NCI-H2227 (cell line): ENCODE data around the gene BBX.

Experiments
- DNase-seq: peaks from one replicate; lab custom pipeline; 2025; ENCODE audit not compliant: unreplicated experiment; lab: John Stamatoyannopoulos, UW

Gene BBX

GRCh38 chr3:107644631-107645030, 121.9 kb downstream of the BBX start:
- DNase-seq, result no peak

GRCh38 chr3:107650788-107651187, 128.0 kb downstream of the BBX start:
- no peak for DNase-seq

DNA sequence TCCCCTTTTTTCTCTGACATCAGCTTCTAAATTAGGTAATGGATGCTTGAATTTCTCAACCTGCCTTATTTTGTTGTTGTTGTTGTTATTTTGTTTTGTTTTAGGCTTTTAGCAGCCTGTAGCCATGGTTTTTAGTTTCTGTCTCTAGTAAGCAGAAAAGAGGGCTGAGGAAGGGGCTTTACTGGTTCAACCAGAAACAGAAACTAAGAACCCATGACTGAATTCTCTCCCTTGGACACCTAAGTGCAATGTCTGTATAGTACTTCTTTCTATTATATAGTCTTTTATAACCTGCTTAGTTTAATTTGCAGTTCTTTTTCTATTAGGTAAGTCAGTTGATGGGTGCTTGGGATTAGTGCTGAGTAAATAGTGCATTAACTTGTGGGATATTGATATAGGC, 129.0 kb downstream of the BBX start:
- DNase-seq, result no peak

- no peak for DNase-seq
These were observed 131.5 kb downstream of the BBX start for GRCh38 chr3:107654218-107654617.

DNA sequence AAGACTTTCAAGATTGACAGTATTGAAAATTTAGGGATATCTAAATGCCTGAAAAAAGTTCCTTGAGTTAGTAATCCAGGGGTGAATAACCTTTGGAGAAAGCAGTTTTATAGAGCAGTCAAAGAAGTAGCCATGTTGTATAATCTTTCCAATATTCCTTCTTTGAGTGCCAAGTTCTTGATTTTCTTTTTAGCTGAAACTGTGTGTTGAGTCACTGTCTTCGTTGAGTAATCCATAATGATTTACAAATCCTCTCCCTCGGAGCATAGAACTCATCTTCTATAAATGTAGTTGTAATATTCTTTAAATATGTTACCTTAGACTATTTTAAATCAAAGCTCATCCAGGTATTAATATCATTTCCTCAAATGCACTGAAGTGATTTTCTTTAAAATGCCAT, 135.2 kb downstream of the BBX start:
- no peak for DNase-seq

DNA sequence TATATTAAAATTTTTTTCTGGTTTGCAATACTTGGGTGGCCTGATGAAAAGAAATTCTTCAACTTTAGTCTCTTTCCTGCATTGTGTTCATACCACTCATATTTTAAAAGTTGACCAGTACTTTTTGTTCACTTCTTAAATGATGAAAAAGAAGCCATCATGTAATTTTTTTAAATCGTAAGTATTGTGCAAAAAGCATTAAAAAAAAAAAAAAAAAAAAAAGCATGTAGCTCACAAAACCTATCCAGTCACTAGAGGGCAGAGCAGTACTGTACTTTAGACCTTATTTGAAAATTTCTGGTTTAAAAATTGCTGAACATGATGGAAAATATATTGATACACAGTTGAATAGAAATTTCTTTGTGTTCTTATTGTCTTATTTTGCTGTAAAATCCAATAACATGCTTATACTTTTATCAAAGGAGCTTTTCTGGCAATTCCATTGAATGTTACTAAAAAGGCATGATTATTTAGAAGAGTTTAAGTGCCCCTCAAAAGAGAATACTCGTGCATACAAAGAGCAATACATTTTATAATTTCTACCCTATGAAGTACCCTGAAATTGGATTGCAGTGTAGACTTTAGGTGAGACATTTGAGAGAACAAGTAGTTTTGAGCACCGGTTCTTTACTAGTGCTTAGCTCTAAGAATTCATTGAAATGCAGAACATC, 137.7 kb downstream of the BBX start:
- DNase-seq, result peak; percentile 26

DNA sequence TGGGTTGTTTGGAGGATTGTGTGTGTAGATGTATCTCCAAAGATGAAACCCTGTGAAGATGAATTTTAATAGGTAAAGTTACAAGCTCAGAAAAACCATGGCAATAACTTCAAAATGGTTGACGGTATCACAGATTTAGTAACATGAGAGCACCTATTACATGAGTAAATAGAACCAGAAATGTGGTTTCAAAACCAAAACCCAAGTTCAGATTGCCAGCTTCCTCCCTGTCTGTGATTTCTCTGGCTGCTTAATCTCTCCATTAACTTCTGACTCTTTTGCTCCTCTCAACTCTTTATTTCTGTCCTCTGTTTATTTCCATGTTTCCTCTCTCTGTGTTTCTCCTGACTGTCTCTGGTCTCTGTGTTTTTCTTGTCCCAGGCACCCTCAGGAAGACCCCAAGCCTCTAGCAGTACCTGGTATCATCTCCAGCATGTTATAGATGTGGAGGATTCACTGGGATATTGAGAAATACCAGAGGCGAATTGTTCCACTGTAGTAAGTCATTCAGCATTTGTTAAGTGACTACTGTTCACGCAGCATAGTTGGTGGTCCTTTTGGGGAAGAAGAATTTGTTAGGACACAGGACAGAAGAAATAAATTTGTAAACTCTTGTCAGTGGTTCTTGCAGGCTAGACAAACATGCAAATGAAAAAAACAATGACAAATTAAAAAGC, 138.8 kb downstream of the BBX start:
- DNase-seq, result no peak

GRCh38 chr3:107662124-107662507, 139.4 kb downstream of the BBX start:
- no peak for DNase-seq

DNA sequence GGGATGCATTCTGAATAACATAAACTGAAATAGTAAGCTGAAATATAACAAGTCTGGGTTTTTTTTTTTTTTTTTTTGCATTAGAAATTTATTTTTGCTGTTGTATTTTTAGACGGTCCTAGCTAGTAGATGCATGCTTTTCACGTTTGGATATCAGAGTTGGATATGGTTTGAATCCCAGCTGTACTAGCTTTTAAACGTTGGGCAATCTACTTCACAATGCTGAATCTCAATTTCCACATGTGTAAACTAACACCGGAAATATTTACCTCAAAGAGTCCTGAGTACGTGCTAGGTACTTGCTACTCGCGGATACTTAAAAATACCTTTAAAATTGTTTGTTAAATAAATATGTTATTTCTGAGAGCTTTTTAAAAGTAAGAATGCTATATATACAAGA, 139.8 kb downstream of the BBX start:
- no peak for DNase-seq

DNA sequence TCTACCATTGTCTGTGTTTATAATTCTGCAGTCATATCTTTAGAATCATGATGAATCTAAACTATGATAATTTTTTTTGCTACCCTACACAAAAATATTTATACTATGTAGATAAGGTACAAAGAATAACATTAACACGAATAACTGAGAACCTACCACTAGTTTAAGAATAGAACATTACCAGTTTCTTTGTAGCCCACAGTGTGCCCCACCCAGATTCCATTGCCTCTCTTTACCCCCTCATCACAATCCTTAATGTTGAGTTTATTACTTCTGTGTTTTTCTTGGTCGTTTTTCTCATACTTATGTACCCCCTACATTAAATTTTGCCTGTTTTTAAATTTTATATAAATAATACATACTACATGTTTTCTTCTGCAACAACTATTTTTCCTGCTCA, 140.5 kb downstream of the BBX start:
- DNase-seq, result no peak

GRCh38 chr3:107664614-107665013, 141.9 kb downstream of the BBX start:
- DNase-seq, result no peak

DNA sequence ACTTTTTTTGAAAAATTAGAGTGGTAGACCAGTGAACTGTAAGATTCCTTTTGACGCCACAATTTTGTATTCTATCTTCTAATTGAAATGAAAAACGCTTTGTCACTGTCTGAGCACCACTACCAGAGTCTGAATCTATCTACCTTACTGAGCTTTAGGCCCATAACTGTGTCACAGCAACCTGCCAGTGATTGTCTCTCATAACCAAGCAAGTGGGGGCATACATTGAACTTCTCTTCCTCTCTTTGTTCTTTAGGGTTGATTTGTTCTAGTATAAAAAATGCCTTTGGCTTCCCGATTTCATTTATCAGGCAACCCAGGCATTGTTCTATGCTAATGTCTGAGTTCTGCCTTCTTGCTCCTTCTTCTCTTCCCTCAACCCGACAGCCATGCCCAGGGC, 142.6 kb downstream of the BBX start:
- no peak for DNase-seq

DNA sequence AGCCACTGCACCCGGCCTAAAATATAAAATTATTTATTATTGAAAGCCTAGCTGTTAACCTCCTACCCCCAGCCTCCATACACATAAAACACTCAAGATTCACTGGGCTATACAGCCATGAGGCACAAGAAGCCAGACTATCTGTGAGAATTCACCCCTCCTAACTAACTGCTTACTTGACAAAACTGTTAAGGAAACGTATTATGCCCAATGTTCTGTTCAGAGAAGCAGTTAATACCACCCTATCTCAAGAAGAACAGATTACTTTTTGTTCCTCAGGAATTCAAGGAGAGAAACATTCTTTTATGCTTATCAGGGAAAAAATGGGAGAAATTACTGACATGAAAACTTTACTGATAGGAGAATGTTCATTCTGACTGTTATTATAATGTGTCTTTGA, 144.1 kb downstream of the BBX start:
- no peak for DNase-seq

DNA sequence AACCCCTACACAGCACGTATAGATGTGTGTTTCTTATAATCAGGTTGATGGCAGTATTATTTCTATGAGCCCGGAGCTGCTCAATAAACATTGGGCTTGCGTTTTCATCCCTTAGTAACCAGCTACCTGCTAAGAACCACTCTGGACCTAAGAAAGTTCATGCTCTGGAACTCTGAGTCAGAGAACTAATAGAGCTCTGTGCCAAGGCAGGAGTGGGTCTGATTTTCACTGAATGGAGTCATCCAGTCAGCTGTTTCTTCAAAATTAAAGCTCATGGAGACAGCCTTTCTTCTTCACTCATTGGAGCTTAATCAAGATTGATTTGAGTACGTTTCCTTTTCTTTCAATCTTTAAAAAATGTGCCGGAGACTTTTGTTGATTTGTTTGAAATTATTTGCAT, 145.7 kb downstream of the BBX start:
- DNase-seq, result no peak

DNA sequence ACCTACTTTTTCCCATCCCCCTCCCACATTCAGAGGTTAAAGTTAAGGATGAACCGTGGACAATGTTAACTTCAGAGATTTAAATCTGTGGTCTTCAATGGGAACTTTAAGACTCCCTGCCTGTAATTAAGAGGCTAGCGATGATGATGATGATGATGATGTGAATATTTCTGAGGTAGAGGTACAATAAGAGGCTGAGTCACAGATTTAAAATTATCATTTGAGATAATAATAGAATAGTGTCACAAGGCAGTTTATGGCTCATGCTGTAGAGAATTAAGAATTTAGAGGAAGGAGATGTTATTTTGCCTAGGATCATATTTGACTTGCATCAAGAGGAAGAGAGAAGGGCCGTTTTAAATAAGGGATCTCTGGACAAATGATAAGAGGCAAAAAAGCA, 146.2 kb downstream of the BBX start:
- no peak for DNase-seq

GRCh38 chr3:107669669-107670068, 146.9 kb downstream of the BBX start:
- no peak for DNase-seq

DNA sequence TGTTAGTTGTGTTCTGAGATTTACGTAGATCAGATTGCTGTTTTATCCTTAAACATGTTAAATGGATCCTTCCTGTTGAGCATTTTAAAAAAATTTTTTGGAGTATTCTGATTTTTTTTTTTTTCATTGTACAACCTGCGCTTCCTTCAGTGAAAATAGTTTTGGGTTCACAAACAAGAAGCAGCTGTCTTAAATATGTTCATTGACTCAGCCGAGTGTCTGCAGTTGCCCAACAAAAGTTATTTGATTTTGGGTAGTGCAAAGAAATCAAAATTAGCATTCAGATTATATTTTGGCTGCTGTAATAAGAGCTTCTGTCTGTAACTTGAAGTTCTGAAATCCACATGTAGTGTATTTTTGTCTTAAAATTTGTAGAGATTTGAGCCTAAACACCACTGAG, 148.2 kb downstream of the BBX start:
- DNase-seq, result no peak

DNA sequence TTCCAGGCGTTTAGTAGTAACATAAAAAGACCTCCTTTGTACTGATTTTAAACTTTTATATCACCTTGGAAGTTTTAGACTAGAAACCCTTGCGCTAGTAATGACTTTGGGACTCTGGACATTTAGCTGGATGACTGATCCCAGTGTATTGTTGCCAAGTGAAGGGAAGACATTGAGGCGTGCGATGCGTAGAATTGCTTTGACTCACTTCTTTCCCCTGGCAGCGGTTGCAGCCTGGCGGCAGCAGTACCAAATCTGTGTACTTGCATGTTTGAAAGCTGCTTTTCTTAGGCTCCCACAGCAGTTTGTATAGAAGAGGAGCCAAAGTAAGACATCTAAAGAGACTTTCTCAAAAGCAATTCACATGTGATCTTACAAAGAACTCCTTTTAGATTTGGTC, 151.6 kb downstream of the BBX start:
- DNase-seq, result no peak

DNA sequence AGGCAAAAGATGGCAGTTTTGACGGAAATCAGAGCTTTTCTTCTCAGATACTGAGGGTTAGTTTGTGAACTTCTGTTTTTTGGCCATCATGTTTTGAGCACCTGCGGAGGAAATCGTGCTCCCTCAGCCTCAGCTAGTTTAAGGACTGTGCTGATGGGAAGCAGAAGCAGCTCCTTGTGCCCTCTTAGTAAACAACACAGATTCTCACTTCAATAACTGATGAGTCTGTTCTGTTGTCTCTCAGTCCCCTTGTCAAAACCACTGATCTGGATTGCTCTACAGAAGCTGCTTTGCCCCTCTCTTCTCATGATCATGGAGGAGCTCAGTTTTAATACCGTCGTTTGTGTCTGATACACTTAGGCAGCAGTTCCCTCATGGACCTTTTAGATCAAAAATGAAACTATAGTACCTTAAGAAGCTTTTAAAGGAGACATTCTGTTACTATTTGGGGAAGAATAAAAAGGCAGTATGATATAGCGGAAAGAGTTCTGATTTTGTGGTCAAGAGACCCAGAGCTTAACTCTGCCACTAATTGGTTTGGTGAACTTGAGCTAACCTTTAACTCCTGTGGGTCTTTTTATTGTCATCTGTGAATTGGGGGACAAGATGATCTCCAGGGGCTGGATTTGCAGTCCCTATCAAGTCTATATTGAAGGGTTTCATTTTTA, 152.6 kb downstream of the BBX start:
- no peak for DNase-seq

DNA sequence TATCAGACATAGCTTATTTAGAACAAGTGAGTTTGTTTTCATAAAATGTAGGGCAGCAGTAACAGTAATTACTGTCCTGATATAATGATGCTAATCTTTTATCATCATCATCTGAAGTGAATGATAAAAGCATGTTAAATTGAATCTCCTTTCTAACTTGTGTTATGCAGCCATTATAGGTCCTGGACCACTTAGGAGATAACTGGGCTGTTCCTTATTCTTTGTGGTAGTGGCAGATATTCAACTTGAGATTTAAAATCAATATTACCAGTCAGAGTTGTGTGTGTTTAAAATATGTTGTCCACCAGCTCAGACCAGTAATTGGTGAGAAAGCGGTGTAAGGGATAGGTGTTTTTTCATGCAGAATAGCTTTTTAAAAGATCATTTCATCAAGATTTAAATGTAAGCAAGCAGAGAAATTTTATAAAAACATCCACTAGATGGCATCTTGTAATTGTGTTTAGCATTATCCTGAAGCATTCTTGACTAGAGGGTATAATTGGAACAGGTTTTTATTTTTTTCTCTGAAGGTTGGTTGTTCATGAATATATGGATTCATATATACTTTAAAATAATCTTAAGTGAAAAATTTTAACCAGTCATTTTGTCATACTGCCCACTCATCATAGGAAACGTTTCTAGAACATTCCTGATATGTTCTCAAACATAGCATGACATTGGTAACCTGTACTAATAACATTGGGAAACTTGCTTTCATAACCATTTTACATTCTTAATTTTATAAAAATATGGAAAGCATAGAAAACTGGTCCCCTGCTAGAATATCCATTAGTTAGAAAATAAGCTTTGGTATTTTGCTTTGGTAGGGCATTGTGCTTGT, 153.9 kb downstream of the BBX start:
- DNase-seq, result peak; percentile 48

DNA sequence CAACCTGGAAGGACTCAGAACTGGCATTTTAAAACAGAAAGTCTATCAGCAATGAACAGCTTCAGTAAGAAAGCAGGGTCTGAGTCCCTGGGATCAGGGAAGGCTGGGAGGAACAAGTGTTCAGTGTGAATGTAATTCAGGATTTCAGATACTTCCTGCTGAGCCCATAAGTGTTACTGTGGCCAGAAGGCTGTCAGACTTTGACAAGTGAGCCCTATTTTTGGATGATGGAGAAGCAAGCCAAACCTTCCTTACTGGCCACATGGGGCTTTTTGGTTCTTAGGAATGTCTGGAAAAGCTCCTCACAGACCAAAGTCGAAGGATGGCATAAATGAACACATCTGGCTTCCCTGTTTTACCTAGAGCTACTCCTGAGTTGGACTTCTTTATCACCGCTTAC, 157.2 kb downstream of the BBX start:
- no peak for DNase-seq

- no peak for DNase-seq
These were observed 157.9 kb downstream of the BBX start for GRCh38 chr3:107680698-107681097.
